GM19395 (cell line): ENCODE measurements around the gene PRR14.
A peak's percentile ranks its signal among the peaks of the same experiment; 100 is the strongest.
"Not testable (repeated sequence)": the region's sequence is repeated elsewhere in the genome, so short reads cannot be mapped to it uniquely, and the experiment has no call there.

Experiments used
- ATAC-seq: cut with Tn5 transposase; IDR thresholded peaks from one replicate; pipeline ENCODE4 v1.9.1; 2021; ENCODE audit warnings: mild to moderate bottlenecking, moderate library complexity; ENCODE audit not compliant: unreplicated experiment

Gene PRR14

GRCh38 chr16:30628628-30629540 is 21.9 kb upstream of the PRR14 start:
- ATAC-seq, result no peak

GRCh38 chr16:30632454-30632853 is 18.3 kb upstream of the PRR14 start:
- not testable (repeated sequence) for ATAC-seq

GRCh38 chr16:30633526-30633925 is 17.2 kb upstream of the PRR14 start:
- no peak for ATAC-seq

- ATAC-seq, result no peak
These were observed 14.2 kb upstream of the PRR14 start for GRCh38 chr16:30636599-30636998.

- not testable (repeated sequence) for ATAC-seq
These were observed 13.6 kb upstream of the PRR14 start for GRCh38 chr16:30637139-30637538.

- no peak for ATAC-seq
These were observed 12.8 kb upstream of the PRR14 start for GRCh38 chr16:30637944-30638343.

- ATAC-seq, result no peak
These were observed 9.3 kb upstream of the PRR14 start for GRCh38 chr16:30641378-30641982.

- no peak for ATAC-seq
These were observed 6.4 kb upstream of the PRR14 start for GRCh38 chr16:30644334-30644830.

- no peak for ATAC-seq
These were observed 5.0 kb upstream of the PRR14 start for GRCh38 chr16:30645727-30646126.

GRCh38 chr16:30647274-30647571 is 3.5 kb upstream of the PRR14 start:
- no peak for ATAC-seq

- peak; percentile 8 for ATAC-seq
These were observed 913 bp upstream of the PRR14 start for GRCh38 chr16:30649725-30650368.

GRCh38 chr16:30651124-30652004 is 604 bp downstream of the PRR14 start:
- peak; percentile 35 for ATAC-seq

GRCh38 chr16:30652005-30652296 is 1.2 kb downstream of the PRR14 start:
- no peak for ATAC-seq

GRCh38 chr16:30652718-30653117 is 2.0 kb downstream of the PRR14 start:
- no peak for ATAC-seq

- ATAC-seq, result no peak
These were observed 4.1 kb downstream of the PRR14 start for GRCh38 chr16:30654856-30655255.

- ATAC-seq, result no peak
These were observed 5.1 kb downstream of the PRR14 start for GRCh38 chr16:30655815-30656347.

- no peak for ATAC-seq
These were observed 5.6 kb downstream of the PRR14 start for GRCh38 chr16:30656388-30656787.

- ATAC-seq, result no peak
These were observed 6.5 kb downstream of the PRR14 start for GRCh38 chr16:30656974-30657865.

GRCh38 chr16:30657866-30658730 is 7.3 kb downstream of the PRR14 start, which contains the start of gene FBRS:
Gene FBRS, plus strand, starts transcription at chr16:30658431. Its CDS starts 1,088 bp downstream, at chr16:30659519.
- peak; percentile 69 for ATAC-seq
